Motor neuron (in vitro differentiated cells): ENCODE data around the gene UBXN1. TPM values are rescaled to one million over a fixed set of nuclear protein-coding genes. Genes with fewer than 3 reads are reported as not detected.
"Not testable (repeated sequence)": the region's sequence is repeated elsewhere in the genome, so short reads cannot be mapped to it uniquely, and the experiment has no call there.

Source experiments
- ATAC-seq, 8 experiments: fragments of 200-7000 bp; cut with Tn5 transposase; replicated peaks in 6 of 8; 2 replicates each; pipeline ENCODE4 v1.8.0; 2021; ENCODE audit warnings: mild to moderate bottlenecking in 8 of 8, moderate library complexity in 8 of 8
- H3K27ac ChIP-seq, 2 donors: fragments of 250-450 bp; sonication (Bioruptor Pico); 2 replicates each; pipeline ENCODE4 v1.9.0; 2021; ENCODE audit warnings: antibody characterized with exemption in 2 of 2, mild to moderate bottlenecking in 2 of 2, moderate library complexity in 1 of 2
- H3K4me1 ChIP-seq, 2 donors: fragments of 250-450 bp; sonication (Bioruptor Pico); replicated peaks in 1 of 2; 2 replicates each; pipeline ENCODE4 v1.6.1; 2021; ENCODE audit warnings: antibody characterized with exemption in 2 of 2, mild to moderate bottlenecking in 2 of 2, moderate library complexity in 1 of 2
- H3K4me3 ChIP-seq, 5 donors: fragments of 250-450 bp; sonication (Bioruptor Pico); 2 replicates each; pipeline ENCODE4 v1.9.0; 2021; ENCODE audit warnings: antibody characterized with exemption in 5 of 5, mild to moderate bottlenecking in 5 of 5, moderate library complexity in 4 of 5
- WGBS, 10 experiments: fragments of 450-650 bp; shearing (Covaris generic); methylation state at CpG; one replicate each; pipeline ENCODE4 v1.0.0; 2022; 5-methylcytosine and 5-hydroxymethylcytosine counted together
- in situ Hi-C, 9 experiments: fragments of 400-800 bp; cut with MboI; loops; one replicate each; pipeline ENCODE4 v1.15.0; 2021; ENCODE audit warnings: low sequenced_read_pairs in 9 of 9, low pct_unique_long_range_greater_than_20kb in 2 of 9; ENCODE audit not compliant: unreplicated experiment in 9 of 9
- total RNA-seq, 8 experiments: library from RNA; unstranded; fragments of 300-600 nt; gene quantifications; 2 replicates each; pipeline versions ENCODE4 v1.2.3 to v1.2.4, GENCODE V29; 2022

UBXN1 gene
- total RNA-seq, 8 experiments from 2014 or later, result 95.5 to 132 (median 123) TPM

- peak in 1 of 8 experiments; percentile 2 for ATAC-seq
- Histone ChIP-seq H3K4me3 (peak overlapping the region; percentile 71 to 100 (median 98)), H3K27ac (peak overlapping the region; percentile 62 to 71), H3K4me1 (peaks cover 10 to 12% of the 10 kb centered on the region in 2 donors)
- WGBS, 10 experiments, result 0 to 8% (median 2%) methylated on average over 1 to 7 of the region's 16 CpGs; no CpG with 5 or more reads in 6 of the 10 experiments
- in situ Hi-C loops, result no loop called here
Observed at GRCh38 chr11:62678433-62678769, 472 bp downstream of the UBXN1 start.

GRCh38 chr11:62677714-62678113 is 1.2 kb downstream of the UBXN1 start:
- WGBS, 10 experiments, result 58 to 96% (median 82%) methylated on average over 4 to 15 of the region's 15 CpGs; no CpG with 5 or more reads in 2 of the 10 experiments
- no peak overlapping the region for H3K27ac ChIP-seq
- peaks cover 14 to 15% of the 10 kb centered on the region in 2 donors for H3K4me1 ChIP-seq
- in situ Hi-C loops, result no loop called here
- H3K4me3 ChIP-seq, result peak overlapping the region in 3 of 5 donors; percentile 71 to 100 (median 99)
- ATAC-seq, result no peak

GRCh38 chr11:62677156-62677555 is 1.7 kb downstream of the UBXN1 start:
- no peak for ATAC-seq
- peaks cover 16 to 18% of the 10 kb centered on the region in 2 donors for H3K4me1 ChIP-seq
- in situ Hi-C loops, result no loop called here
- WGBS, 10 experiments, result 56 to 100% (median 81%) methylated on average over 2 to 6 of the region's 6 CpGs; no CpG with 5 or more reads in 3 of the 10 experiments
- no peak overlapping the region for H3K4me3 ChIP-seq
- H3K27ac ChIP-seq, result no peak overlapping the region

DNA sequence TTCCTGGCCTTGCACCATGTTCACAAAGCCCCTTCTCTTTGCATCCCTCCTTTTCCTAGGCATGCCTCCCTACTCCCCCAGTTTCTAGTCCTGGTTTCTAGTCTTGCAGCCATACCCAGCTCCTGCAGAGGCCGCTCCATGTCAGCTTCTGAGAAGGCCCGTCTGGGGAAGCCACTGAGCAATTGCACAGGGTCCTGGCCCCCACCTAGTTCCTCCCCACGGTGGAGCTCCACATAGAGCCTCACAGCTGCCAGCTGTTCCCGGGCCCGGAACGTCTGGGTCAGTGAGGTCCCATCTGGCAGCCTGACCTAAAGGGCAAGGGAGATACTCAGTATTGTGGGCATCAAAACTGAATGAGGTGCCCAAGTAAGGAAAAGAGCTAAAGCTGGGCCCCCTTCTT is 2.2 kb downstream of the UBXN1 start:
- WGBS, 10 experiments, result 0 to 48% (median 38%) methylated on average over 2 of the region's 6 CpGs; no CpG with 5 or more reads in 7 of the 10 experiments
- Histone ChIP-seq H3K4me1 (peaks cover 16 to 18% of the 10 kb centered on the region in 2 donors), H3K4me3 (no peak overlapping the region), H3K27ac (no peak overlapping the region)
- no peak for ATAC-seq
- in situ Hi-C loops, result no loop called here

- H3K4me3 ChIP-seq, ATAC-seq, H3K27ac ChIP-seq, in situ Hi-C loops: not testable (repeated sequence)
- H3K4me1 ChIP-seq, result peaks cover 20 to 23% of the 10 kb centered on the region in 2 donors
- WGBS, 10 experiments, result 60 to 100% (median 98%) methylated on average over 1 to 10 of the region's 10 CpGs; no CpG with 5 or more reads in 2 of the 10 experiments
Observed at GRCh38 chr11:62675415-62675814, 3.5 kb downstream of the UBXN1 start.

- Histone ChIP-seq H3K4me3 (no peak overlapping the region), H3K27ac (no peak overlapping the region), H3K4me1 (peaks cover 16 to 17% of the 10 kb centered on the region in 2 donors)
- no peak for ATAC-seq
- in situ Hi-C loops, result no loop called here
- 0 to 100% (median 89%) methylated on average over 1 to 2 of the region's 2 CpGs; no CpG with 5 or more reads in 2 of the 10 experiments for WGBS, 10 experiments
Observed at GRCh38 chr11:62673196-62673525, 5.7 kb downstream of the UBXN1 start.

- in situ Hi-C loops, result no loop called here
- WGBS, 10 experiments, result 0 to 13% (median 0%) methylated on average over 1 to 22 of the region's 59 CpGs; no CpG with 5 or more reads in 2 of the 10 experiments
- H3K27ac ChIP-seq, result peak within 1 kb of the TSS; percentile 81 to 88
Observed at GRCh38 chr11:62671608-62672389, 7.1 kb downstream of the UBXN1 start, which contains the start of the genes LBHD1 and UQCC3. Gene LBHD1, minus strand, starts transcription at chr11:62672267. Its CDS starts 2,236 bp downstream, at chr11:62670031. Gene UQCC3, plus strand, starts transcription at chr11:62671673. Its CDS starts 73 bp downstream, at chr11:62671746.

DNA sequence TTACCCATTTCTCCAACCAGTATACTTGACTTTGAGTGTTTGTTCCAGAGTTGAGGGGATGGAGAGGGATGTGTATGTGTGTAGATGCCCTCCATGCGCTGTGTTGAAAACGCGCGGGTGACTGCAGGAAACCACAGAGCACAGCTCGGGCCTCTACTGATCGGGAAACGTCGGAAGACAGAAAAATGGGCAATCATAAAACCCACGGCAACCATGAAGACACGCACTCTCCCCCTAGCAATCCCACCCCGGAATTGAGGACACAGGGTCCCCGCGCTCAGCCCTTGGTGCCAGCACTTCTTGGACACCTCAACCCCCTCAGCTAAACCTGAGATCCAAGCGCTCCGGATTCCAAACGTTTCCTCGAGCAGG is 7.7 kb downstream of the UBXN1 start:
- Histone ChIP-seq H3K4me3 (peak overlapping the region; percentile 45 to 75 (median 66)), H3K4me1 (peaks cover 20 to 26% of the 10 kb centered on the region in 2 donors), H3K27ac (peak overlapping the region; percentile 81 to 88)
- ATAC-seq, result peak; percentile 6 to 45 (median 34)
- WGBS, 10 experiments, result 0 to 4% (median 1%) methylated on average over 4 to 12 of the region's 17 CpGs; no CpG with 5 or more reads in 6 of the 10 experiments
- in situ Hi-C loops, result no loop called here

More at GRCh38 chr11:62671608-62672389, 7.1 kb downstream of the UBXN1 start, which contains the start of the genes LBHD1 and UQCC3:
- ATAC-seq, result peak; percentile 67 to 93 (median 90)
- Histone ChIP-seq H3K4me3 (peak within 1 kb of the TSS; percentile 45 to 75 (median 66)), H3K4me1 (peaks cover 14 to 20% of the 10 kb centered on the region in 2 donors)

- no peak for ATAC-seq
- 50 to 100% (median 69%) methylated on average over 1 to 3 of the region's 4 CpGs; no CpG with 5 or more reads in 2 of the 10 experiments for WGBS, 10 experiments
- no peak overlapping the region for H3K4me3 ChIP-seq
- no peak overlapping the region for H3K27ac ChIP-seq
- peaks cover 20 to 27% of the 10 kb centered on the region in 2 donors for H3K4me1 ChIP-seq
- in situ Hi-C loops, result no loop called here
Observed at GRCh38 chr11:62669420-62670161, 9.3 kb downstream of the UBXN1 start.

DNA sequence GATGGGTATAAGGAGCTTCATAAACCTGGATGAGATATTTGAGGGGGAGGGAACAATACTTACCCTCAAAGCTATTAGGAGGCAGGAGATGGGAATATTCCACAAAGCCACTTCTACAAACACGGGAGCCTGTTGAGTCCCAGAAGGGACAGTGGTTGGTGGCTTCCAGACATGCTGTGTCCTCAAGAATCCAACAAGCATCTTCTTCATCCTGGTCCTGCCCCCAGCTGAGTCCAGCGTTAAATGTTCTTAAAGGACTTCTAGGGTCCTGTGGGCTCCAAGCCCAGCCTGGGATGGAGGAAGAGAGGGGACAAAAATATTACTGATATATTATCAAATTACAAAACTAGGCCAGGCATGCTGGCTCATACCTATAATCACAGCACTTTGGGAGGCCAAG is 11.4 kb downstream of the UBXN1 start:
- 67 to 100% (median 100%) methylated on average over 1 to 2 of the region's 2 CpGs; no CpG with 5 or more reads in 5 of the 10 experiments for WGBS, 10 experiments
- in situ Hi-C loops, result no loop called here
- ATAC-seq, result no peak
- Histone ChIP-seq H3K27ac (no peak overlapping the region), H3K4me1 (peaks cover 19 to 21% of the 10 kb centered on the region in 2 donors), H3K4me3 (no peak overlapping the region)

- 6 to 40% (median 32%) methylated on average over 1 to 9 of the region's 16 CpGs; no CpG with 5 or more reads in 3 of the 10 experiments for WGBS, 10 experiments
- ATAC-seq, result peak in 1 of 8 experiments; percentile 0
- Histone ChIP-seq H3K4me1 (peaks cover 19 to 21% of the 10 kb centered on the region in 2 donors), H3K4me3 (peak overlapping the region; percentile 63 to 87 (median 70)), H3K27ac (peak overlapping the region; percentile 57 to 69)
- in situ Hi-C loops, result no loop called here
Observed at GRCh38 chr11:62666259-62666926, 12.5 kb downstream of the UBXN1 start.

GRCh38 chr11:62665599-62666258 is 13.1 kb downstream of the UBXN1 start:
- in situ Hi-C loops, result no loop called here
- H3K4me3 ChIP-seq, result peak overlapping the region; percentile 63 to 87 (median 70)
- peak overlapping the region; percentile 57 to 69 for H3K27ac ChIP-seq
- 0 to 5% (median 0%) methylated on average over 4 to 10 of the region's 39 CpGs; no CpG with 5 or more reads in 5 of the 10 experiments for WGBS, 10 experiments
- peaks cover 17 to 19% of the 10 kb centered on the region in 2 donors for H3K4me1 ChIP-seq
- ATAC-seq, result peak; percentile 6 to 53 (median 45)
